GM20000 (cell line): ENCODE results near the gene TCF7L2.

ENCODE experiments used
- DNase-seq: peaks from one replicate; pipeline ENCODE4 v3.0.0; 2012; ENCODE audit warnings: low spot score
- CTCF ChIP-seq: IDR thresholded peaks from 2 replicates; pipeline ENCODE4 v1.5.1; 2012; ENCODE audit warnings: mild to moderate bottlenecking, control low read depth; ENCODE audit errors: extremely low read depth, missing control alignments

TCF7L2 gene

GRCh38 chr10:112960151-112960681, 10.2 kb downstream of the TCF7L2 start:
- no peak for DNase-seq
- no peak for TF ChIP-seq CTCF

GRCh38 chr10:112961609-112962008, 11.6 kb downstream of the TCF7L2 start:
- no peak for DNase-seq

GRCh38 chr10:112962343-112962742, 12.3 kb downstream of the TCF7L2 start:
- TF ChIP-seq CTCF, result no peak

More at GRCh38 chr10:112961609-112962008, 11.6 kb downstream of the TCF7L2 start:
- no peak for TF ChIP-seq CTCF

GRCh38 chr10:112963835-112964234, 13.8 kb downstream of the TCF7L2 start:
- DNase-seq, result no peak
- TF ChIP-seq CTCF, result no peak

More at GRCh38 chr10:112962343-112962742, 12.3 kb downstream of the TCF7L2 start:
- DNase-seq, result no peak

GRCh38 chr10:112964482-112964881, 14.4 kb downstream of the TCF7L2 start:
- TF ChIP-seq CTCF, result no peak
- DNase-seq, result no peak

- no peak for TF ChIP-seq CTCF
- DNase-seq, result no peak
Observed at GRCh38 chr10:112966194-112966855, 16.3 kb downstream of the TCF7L2 start.

- DNase-seq, result no peak
- no peak for TF ChIP-seq CTCF
Observed at GRCh38 chr10:112967200-112967599, 17.2 kb downstream of the TCF7L2 start.
